ENCODE measurements around the gene CLDN6. TPM values are rescaled to one million over a fixed set of nuclear protein-coding genes. Genes with fewer than 3 reads are reported as not detected.
"Not testable (repeated sequence)": the region's sequence is repeated elsewhere in the genome, so short reads cannot be mapped to it uniquely, and the experiment has no call there.

Gene CLDN6
- total and polyA plus RNA-seq, 4 experiments from 2014 or later, result not detected

DNA sequence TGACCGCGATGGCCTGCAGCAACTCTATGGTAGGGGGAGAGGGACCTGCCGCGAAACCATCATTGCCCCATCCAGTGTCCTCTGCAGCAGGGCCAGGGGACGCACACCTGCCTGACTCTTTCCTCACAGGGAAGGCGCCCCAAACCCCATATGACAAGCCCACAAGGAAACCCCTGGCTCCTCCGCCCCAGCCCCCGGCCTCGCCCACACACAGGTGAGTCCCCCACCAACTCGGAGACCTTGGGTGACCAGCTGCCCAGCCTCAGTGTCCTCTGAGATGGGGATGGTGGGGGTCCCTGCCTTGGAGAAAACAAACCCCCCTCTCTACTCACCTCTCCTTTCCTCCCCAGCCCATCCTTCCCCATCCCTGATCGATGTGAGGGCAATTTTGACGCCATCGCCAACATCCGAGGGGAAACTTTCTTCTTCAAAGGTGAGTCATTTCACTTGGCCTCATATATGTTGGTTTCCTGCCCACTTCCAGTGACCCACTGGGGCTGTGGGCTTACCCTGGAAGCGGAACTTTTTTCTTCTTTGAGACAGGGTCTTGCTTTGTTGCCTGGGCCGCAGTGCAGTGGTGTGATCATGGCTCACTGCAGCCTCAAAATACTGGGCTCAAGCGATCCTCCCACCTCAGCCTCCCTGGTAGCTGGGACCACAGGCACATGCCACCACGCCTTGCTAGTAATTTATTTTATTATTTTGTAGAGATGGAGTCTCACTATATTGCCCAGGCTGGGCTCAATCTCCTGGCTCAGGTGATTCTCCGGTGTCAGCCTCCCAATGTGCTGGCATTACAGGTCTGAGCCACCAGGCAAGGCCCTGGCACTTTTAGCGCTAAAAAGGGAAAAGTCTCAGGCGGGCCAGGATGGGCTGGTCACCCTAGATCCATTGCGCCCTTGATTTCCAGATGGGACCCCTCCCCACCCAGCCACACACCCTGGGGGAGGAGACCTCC lies 39.5 kb upstream of the CLDN6 start:
- Histone ChIP-seq H3K4me3 (ENCODE audit: low read length in 2 of 2) (peak overlapping the region in 1 of 2 donors; percentile 89), H3K9me3 (ENCODE audit: control insufficient read depth in 1 of 2, low read length in 2 of 2) (no peaks in the 10 kb centered on the region), H3K27me3 (ENCODE audit: insufficient read depth, low read length) (no peaks in the 10 kb centered on the region), H3K36me3 (ENCODE audit: insufficient read depth, low read length) (no peaks in the 10 kb centered on the region), H3K27ac (ENCODE audit: low read depth, low read length) (peak overlapping the region; percentile 89), H3K4me1 (ENCODE audit: insufficient read depth, low read length) (peaks cover 63% of the 10 kb centered on the region)
- Mint-ChIP-seq H3K27ac (peak overlapping the region; percentile 2 to 84 (median 78)), H3K4me3 (peak overlapping the region; percentile 53 to 68 (median 63)), H3K27me3 (no peaks in the 10 kb centered on the region), H3K36me3 (peaks cover 4 to 22% of the 10 kb centered on the region in 2 donors), H3K9me3 (no peaks in the 10 kb centered on the region), H3K4me1 (peaks cover 29 to 67% (median 51%) of the 10 kb centered on the region in 4 donors)
- DNase-seq, result peak in 1 of 5 donors; percentile 44
- CTCF ChIA-PET (ENCODE audit: partially characterized antibody), result interaction anchor here (1.0 to 13.3 kb wide), 13 partner anchors 10 to 115 kb away, joined by 3 to 362 read pairs (median 13); partner anchors contain the start of genes HCFC1R1, THOC6, ZNF213 and ZSCAN10
- intact Hi-C loops (cut with micrococcal nuclease), result loop anchor here (1.0 to 2.0 kb wide), 2 partner anchors 17 to 26 kb away; no protein-coding TSS in a partner anchor
- POLR2A ChIA-PET (ENCODE audit: partially characterized antibody), result interaction anchor here (0.6 to 6.7 kb wide), 22 partner anchors 9 to 109 kb away, joined by 3 to 129 read pairs (median 12); partner anchors contain the start of genes MMP25, ZNF213 and ZSCAN10

DNA sequence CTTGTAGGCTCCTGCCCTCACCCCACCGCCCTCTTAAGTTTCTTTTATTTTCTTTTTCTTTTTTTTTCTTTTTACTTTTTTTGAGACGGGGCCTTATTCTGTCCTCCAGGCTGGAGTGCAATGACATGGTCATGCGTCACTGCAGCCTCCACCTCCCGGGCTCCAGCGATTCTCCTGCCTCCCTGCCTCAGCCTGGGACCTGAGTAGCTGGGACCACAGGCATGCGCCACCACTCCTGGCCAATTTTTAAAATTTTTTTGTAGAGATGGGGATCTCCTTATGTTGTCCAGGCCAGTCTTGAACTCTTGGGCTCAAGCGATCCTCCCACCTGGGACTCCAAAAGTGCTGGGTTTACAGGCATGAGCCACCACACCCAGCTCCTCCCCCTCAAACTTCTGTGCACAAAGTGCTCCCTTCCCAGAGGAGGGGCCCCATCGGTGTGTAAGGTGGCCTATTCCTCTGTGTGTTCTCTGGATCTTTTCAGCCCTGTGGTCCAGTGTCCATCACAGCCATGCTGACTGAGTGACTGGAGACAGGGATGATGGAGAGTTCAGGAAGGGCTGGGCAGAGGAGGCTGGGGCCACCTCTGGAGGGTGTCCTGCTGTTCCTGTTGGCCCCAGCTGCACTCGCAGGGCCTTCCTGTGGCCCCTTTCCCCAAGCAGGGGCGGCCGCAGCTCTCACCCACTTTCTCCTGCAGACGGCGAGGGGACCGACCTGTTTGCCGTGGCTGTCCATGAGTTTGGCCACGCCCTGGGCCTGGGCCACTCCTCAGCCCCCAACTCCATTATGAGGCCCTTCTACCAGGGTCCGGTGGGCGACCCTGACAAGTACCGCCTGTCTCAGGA lies 38.6 kb upstream of the CLDN6 start:
- H3K9me3 Mint-ChIP-seq, result no peaks in the 10 kb centered on the region
- peak overlapping the region in 4 of 8 donors; percentile 6 to 68 (median 60) for H3K4me3 Mint-ChIP-seq
- Histone ChIP-seq H3K9me3 (ENCODE audit: control insufficient read depth in 1 of 2, low read length in 2 of 2) (no peaks in the 10 kb centered on the region), H3K27ac (ENCODE audit: low read depth, low read length) (no peak overlapping the region), H3K4me1 (ENCODE audit: insufficient read depth, low read length) (peaks cover 55% of the 10 kb centered on the region), H3K27me3 (ENCODE audit: insufficient read depth, low read length) (no peaks in the 10 kb centered on the region), H3K4me3 (ENCODE audit: low read length in 2 of 2) (no peak overlapping the region), H3K36me3 (ENCODE audit: insufficient read depth, low read length) (no peaks in the 10 kb centered on the region)
- DNase-seq, result no peak
- H3K27me3 Mint-ChIP-seq, result no peaks in the 10 kb centered on the region
- POLR2A ChIA-PET (ENCODE audit: partially characterized antibody), result interaction anchor here (0.9 to 6.7 kb wide), 7 partner anchors 9 to 71 kb away, joined by 3 to 129 read pairs (median 5); partner anchors contain the start of gene MMP25
- H3K27ac Mint-ChIP-seq, result peak overlapping the region in 6 of 7 donors; percentile 35 to 81 (median 51)
- intact Hi-C loops (cut with micrococcal nuclease), result no loop called here
- peaks cover 32 to 68% (median 46%) of the 10 kb centered on the region in 4 donors for H3K4me1 Mint-ChIP-seq
- peaks cover 4 to 25% of the 10 kb centered on the region in 2 donors for H3K36me3 Mint-ChIP-seq
- CTCF ChIA-PET (ENCODE audit: partially characterized antibody), result interaction anchor here (0.9 to 13.3 kb wide), 4 partner anchors 28 to 111 kb away, joined by 3 to 362 read pairs (median 126); partner anchors contain the start of genes ZNF213 and ZSCAN10

DNA sequence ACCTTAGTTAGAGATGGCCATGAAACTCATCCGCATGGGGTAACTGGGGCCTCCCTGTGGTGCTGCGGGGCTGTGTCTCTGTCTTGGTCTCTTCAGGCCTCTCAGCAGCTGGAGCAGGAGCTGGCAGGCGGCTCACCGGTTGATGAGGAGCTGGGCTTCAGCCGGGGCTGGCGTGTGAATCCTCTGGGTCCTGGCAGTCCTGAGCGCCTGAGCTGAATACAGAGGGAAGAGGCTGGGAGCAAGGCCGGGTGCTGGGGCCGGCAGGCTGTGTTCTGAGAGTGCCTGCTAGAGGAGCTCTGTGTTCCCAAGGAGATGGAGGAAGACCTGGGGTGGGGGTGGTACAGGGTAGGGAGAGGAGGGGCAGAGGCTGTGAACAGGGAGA lies 37.7 kb upstream of the CLDN6 start:
- Histone ChIP-seq H3K4me1 (ENCODE audit: insufficient read depth, low read length) (peaks cover 52% of the 10 kb centered on the region), H3K27ac (ENCODE audit: low read depth, low read length) (peak overlapping the region; percentile 10)
- DNase-seq; H3K9me3 ChIP-seq (ENCODE audit: control insufficient read depth in 1 of 2, low read length in 2 of 2); H3K9me3 Mint-ChIP-seq; H3K27me3 Mint-ChIP-seq; intact Hi-C loops (cut with micrococcal nuclease); H3K4me3 ChIP-seq (ENCODE audit: low read length in 2 of 2); H3K36me3 ChIP-seq (ENCODE audit: insufficient read depth, low read length); H3K27me3 ChIP-seq (ENCODE audit: insufficient read depth, low read length): not testable (repeated sequence)
- Mint-ChIP-seq H3K4me3 (peak overlapping the region in 5 of 8 donors; percentile 60 to 90 (median 66)), H3K27ac (peak overlapping the region in 6 of 7 donors; percentile 25 to 95 (median 70)), H3K4me1 (peaks cover 37 to 72% (median 50%) of the 10 kb centered on the region in 4 donors), H3K36me3 (peaks cover 4 to 25% of the 10 kb centered on the region in 2 donors)
- ChIA-PET CTCF (ENCODE audit: partially characterized antibody) (interaction anchor here (0.7 to 12.6 kb wide), 4 partner anchors 46 to 112 kb away, joined by 3 to 362 read pairs (median 4); partner anchors contain the start of gene ZNF213), POLR2A (ENCODE audit: partially characterized antibody) (interaction anchor here (0.9 to 6.7 kb wide), 8 partner anchors 8 to 72 kb away, joined by 3 to 129 read pairs (median 4); partner anchors contain the start of gene MMP25)

DNA sequence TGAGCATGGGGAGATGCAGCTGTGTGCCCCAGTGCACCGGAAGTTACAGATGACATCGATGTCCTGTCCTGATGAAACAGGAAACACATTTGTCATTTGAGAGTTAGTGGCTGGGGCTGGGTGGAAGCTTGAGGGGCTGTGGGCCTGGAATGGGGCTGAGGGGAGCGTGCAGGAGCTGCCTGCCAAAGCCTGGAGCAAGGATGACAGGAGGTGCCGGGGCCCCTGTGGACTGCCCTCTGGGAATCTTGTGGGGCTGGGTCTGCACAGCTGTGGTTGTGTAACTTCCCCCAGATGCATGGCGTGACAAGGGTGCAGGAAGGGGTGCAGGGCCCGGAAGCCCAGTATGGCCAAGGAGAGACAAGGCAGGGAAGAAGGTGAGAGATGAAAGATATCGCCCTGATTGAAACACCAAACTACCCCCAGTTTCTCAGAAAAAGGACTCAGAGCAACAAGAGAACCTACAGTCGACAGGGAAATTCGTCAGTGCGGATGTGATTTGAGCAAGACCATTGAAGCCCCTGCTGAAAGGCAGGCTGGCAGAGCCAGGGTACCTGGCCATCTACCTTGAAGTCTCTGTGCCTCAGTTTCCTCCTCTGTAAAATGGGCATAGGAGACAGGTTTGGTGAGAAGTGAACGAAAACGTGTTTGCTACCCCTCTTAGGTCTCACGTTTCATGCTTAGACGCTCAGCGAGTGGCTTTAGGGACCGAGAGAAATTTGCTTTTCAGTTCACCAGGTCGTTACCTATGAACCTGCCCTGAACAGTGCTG lies 37.2 kb upstream of the CLDN6 start:
- DNase-seq, result no peak
- Mint-ChIP-seq H3K9me3 (no peaks in the 10 kb centered on the region), H3K4me3 (peak overlapping the region; percentile 60 to 90 (median 65)), H3K4me1 (peaks cover 35 to 72% (median 48%) of the 10 kb centered on the region in 4 donors), H3K36me3 (peaks cover 4 to 25% of the 10 kb centered on the region in 2 donors), H3K27me3 (no peaks in the 10 kb centered on the region), H3K27ac (peak overlapping the region; percentile 50 to 95 (median 85))
- Histone ChIP-seq H3K9me3 (ENCODE audit: control insufficient read depth in 1 of 2, low read length in 2 of 2) (no peaks in the 10 kb centered on the region), H3K4me1 (ENCODE audit: insufficient read depth, low read length) (peaks cover 47% of the 10 kb centered on the region), H3K36me3 (ENCODE audit: insufficient read depth, low read length) (no peaks in the 10 kb centered on the region), H3K27me3 (ENCODE audit: insufficient read depth, low read length) (no peaks in the 10 kb centered on the region), H3K27ac (ENCODE audit: low read depth, low read length) (peak overlapping the region; percentile 10), H3K4me3 (ENCODE audit: low read length in 2 of 2) (no peak overlapping the region)
- ChIA-PET POLR2A (ENCODE audit: partially characterized antibody) (interaction anchor here (0.8 to 6.7 kb wide), 7 partner anchors 8 to 79 kb away, joined by 3 to 129 read pairs (median 5); no protein-coding TSS in a partner anchor), CTCF (ENCODE audit: partially characterized antibody) (interaction anchor here (0.7 to 12.6 kb wide), 5 partner anchors 24 to 113 kb away, joined by 3 to 362 read pairs (median 4); partner anchors contain the start of gene ZNF213)
- intact Hi-C loops (cut with micrococcal nuclease), result no loop called here

DNA sequence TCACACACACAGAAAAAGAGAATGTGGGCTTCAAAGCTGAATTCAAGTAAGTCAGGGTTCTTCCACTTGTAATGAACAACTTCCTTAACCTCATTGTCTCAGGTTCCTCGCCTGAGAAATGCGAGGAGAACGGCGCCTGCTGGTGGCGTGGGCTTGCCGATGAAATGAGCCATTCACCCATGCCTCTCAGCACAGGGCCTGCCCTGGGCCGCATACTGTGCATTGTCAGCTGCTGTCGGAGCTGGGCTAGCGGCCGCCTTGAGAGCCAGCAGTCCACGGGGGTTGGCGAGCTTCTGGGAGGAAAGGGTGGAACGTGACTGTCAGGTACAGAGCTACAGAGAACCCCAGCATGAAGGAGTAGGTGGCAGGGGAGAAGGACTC lies 35.3 kb upstream of the CLDN6 start:
- H3K9me3 Mint-ChIP-seq; H3K27ac ChIP-seq (ENCODE audit: low read depth, low read length); H3K27me3 Mint-ChIP-seq; H3K27me3 ChIP-seq (ENCODE audit: insufficient read depth, low read length); H3K4me3 Mint-ChIP-seq; CTCF ChIA-PET (ENCODE audit: partially characterized antibody); H3K4me3 ChIP-seq (ENCODE audit: low read length in 2 of 2); DNase-seq; H3K9me3 ChIP-seq (ENCODE audit: control insufficient read depth in 1 of 2, low read length in 2 of 2); intact Hi-C loops (cut with micrococcal nuclease); H3K36me3 ChIP-seq (ENCODE audit: insufficient read depth, low read length); POLR2A ChIA-PET (ENCODE audit: partially characterized antibody): not testable (repeated sequence)
- H3K36me3 Mint-ChIP-seq, result peaks cover 4 to 20% of the 10 kb centered on the region in 2 donors
- peak overlapping the region in 2 of 7 donors; percentile 3 to 55 for H3K27ac Mint-ChIP-seq
- H3K4me1 Mint-ChIP-seq, result peaks cover 29 to 66% (median 43%) of the 10 kb centered on the region in 4 donors
- H3K4me1 ChIP-seq (ENCODE audit: insufficient read depth, low read length), result peaks cover 38% of the 10 kb centered on the region
